ENCODE data around the gene AGER. TPM values are rescaled to one million over a fixed set of nuclear protein-coding genes. Genes with fewer than 3 reads are reported as not detected.
A peak's percentile ranks its signal among the peaks of the same experiment; 100 is the strongest.

AGER gene
- total and polyA plus RNA-seq, 2 of the 4 experiments (the other 2 are of a cell fraction): 0.18 to 4.2 TPM

DNA sequence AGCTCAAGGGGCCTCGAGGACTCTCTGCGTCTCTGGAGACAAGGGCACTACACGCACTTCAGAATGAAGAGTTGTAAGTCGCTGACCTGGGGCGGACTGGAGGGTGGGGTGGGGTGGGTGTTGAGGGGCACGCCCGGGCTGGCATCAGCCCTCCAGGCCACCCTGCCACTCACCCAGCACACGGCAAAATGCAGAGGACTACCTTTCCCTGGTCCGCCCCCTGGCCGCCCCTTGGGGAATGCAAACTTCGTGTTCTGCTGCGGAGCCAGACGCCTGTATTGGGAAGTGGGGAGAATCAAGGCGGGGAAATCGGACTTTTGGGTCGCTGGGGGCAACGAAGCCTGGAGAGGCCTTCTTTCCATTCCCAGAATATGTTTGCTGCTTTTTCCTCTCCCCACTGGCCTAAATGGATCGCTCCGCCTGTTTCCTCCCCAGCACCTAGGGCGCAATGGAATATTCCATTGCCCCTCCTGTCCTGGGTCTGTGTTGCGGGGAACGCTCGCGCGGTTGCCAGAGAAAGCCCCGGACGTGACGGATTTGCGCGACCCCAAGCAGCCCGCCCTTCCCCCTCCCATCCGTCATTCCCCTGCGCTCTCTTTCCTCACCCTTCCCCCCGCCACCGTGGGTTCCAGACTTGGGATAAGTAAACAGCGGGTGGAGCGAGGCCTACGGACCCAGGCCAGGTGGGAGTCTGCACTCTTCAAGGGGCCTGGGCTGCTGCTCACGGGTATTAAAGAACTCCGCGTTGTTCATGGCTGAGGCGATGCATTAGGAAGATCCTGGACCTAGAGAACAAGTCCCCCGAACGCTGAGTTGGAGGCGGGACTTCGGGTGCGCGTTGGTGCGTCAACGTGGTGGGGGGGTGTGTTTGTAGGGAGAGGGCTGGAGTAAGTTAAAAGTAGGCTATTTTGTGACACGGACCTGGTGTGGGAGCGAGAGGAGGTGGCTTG lies 30.2 kb downstream of the AGER start, which contains the start of gene PPT2 (continued):
- TF ChIP-seq, protein P1, sequence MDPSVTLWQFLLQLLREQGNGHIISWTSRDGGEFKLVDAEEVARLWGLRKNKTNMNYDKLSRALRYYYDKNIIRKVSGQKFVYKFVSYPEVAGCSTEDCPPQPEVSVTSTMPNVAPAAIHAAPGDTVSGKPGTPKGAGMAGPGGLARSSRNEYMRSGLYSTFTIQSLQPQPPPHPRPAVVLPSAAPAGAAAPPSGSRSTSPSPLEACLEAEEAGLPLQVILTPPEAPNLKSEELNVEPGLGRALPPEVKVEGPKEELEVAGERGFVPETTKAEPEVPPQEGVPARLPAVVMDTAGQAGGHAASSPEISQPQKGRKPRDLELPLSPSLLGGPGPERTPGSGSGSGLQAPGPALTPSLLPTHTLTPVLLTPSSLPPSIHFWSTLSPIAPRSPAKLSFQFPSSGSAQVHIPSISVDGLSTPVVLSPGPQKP (IDR thresholded peaks at IDR 0.05; ENCODE audit: borderline replicate concordance, low read depth, low read length): no peak
- TF ChIP-seq MAFK (IDR thresholded peaks at IDR 0.05; ENCODE audit: low read depth, low read length): no peak
- peak; percentile 23; the same call in 1 of the 2 replicates for TF ChIP-seq CHD1 (IDR thresholded peaks at IDR 0.05; ENCODE audit: low read depth, low read length)
- no peak for TF ChIP-seq RAD21 (IDR thresholded peaks at IDR 0.05; ENCODE audit: low read length)
- TF ChIP-seq, protein P2, sequence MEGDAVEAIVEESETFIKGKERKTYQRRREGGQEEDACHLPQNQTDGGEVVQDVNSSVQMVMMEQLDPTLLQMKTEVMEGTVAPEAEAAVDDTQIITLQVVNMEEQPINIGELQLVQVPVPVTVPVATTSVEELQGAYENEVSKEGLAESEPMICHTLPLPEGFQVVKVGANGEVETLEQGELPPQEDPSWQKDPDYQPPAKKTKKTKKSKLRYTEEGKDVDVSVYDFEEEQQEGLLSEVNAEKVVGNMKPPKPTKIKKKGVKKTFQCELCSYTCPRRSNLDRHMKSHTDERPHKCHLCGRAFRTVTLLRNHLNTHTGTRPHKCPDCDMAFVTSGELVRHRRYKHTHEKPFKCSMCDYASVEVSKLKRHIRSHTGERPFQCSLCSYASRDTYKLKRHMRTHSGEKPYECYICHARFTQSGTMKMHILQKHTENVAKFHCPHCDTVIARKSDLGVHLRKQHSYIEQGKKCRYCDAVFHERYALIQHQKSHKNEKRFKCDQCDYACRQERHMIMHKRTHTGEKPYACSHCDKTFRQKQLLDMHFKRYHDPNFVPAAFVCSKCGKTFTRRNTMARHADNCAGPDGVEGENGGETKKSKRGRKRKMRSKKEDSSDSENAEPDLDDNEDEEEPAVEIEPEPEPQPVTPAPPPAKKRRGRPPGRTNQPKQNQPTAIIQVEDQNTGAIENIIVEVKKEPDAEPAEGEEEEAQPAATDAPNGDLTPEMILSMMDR (conservative IDR thresholded peaks at IDR 0.05; ENCODE audit: low read depth, low read length): 0 out of 2 replicates have a peak, but pooled peaks have one; percentile 26

Measured in IMR-90 (cell line).